Measurements from ENCODE around the gene SWI5. TPM values are rescaled to one million over a fixed set of nuclear protein-coding genes. Genes with fewer than 3 reads are reported as not detected.

Gene SWI5
- total and polyA plus RNA-seq, 9 of the 15 experiments (the other 6 are each of a cell fraction or from before 2014, with no cell fraction given), result 62.8 to 133 (median 95.9) TPM

DNA sequence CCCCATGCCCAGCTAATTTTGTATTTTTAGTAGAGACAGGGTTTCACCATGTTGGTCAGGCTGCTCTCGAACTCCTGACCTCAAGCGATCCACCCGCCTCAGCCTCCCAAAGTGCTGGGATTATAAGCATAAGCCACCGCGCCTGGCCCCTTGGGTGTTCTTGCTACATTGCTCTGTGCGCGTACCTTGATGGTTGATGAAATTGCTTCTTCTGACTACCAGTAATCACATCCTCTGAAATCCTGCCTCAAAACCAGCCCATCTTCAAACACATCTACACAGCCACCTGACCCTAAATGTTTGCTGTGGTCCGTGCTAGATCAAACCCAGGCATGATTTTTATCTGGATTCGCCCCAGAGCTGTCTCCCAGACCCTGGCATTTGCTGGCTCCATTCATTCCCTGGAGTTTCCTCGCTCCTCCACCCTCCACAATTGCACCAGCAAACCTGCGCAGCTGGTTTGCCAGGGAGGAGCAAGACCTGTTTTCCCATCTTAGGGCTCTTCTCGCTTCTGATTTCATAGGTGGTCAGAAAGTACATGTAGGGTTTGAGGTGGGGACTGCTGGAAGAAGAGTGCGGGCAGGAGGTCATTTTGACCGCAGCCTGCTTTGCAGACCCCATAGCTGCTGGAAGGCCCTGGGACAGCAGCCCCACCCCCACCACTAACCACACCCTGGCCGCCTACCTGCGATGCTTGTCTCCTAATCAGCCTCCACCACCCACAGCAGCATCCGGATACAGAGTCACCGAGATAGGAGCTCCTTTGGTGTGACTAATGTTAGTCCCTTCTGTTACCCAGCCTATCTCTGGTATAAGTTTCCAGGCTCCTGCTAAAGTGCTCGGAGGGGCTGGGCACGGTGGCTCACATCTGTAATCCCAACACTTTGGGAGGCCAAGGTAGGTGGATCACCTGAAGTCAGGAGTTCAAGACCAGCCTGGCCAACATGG is 22.7 kb downstream of the SWI5 start (continued):
- no peak for TF ChIP-seq SMARCA5 (IDR thresholded peaks at IDR 0.05)
- no peak for TF ChIP-seq SMARCB1 (IDR thresholded peaks at IDR 0.05; ENCODE audit: insufficient read length, low read depth)
- TF ChIP-seq CBFA2T2 (conservative IDR thresholded peaks at IDR 0.05), result no peak
- peak in 1 of 2 experiments; percentile 93; a peak in 2 of 4 replicates for TF ChIP-seq RCOR1 (IDR thresholded peaks at IDR 0.05; ENCODE audit: borderline replicate concordance in 1 of 2, low read depth in 2 of 2, low read length in 2 of 2)
- no peak for TF ChIP-seq ZNF184 (CRISPR knock-in tag; IDR thresholded peaks at IDR 0.05)
- TF ChIP-seq TAF15 (IDR thresholded peaks at IDR 0.05; ENCODE audit: low read depth, low read length), result no peak
- no peak for TF ChIP-seq GTF2F1 (IDR thresholded peaks at IDR 0.05; ENCODE audit: low read depth, low read length)
- no peak for TF ChIP-seq HOXB6 (CRISPR knock-in tag; IDR thresholded peaks at IDR 0.05; ENCODE audit: borderline replicate concordance)
- TF ChIP-seq JUND (IDR thresholded peaks at IDR 0.05; ENCODE audit: borderline replicate concordance, low read depth, low read length), result peak; percentile 88
- TF ChIP-seq JUND (tag; IDR thresholded peaks at IDR 0.05; ENCODE audit: borderline replicate concordance, low read depth, low read length), result peak; percentile 67; the same call in 1 of the 3 replicates
- TF ChIP-seq RBM39 (optimal IDR thresholded peaks at IDR 0.05; ENCODE audit: low read depth, low read length), result no peak
- TF ChIP-seq ARID2 (IDR thresholded peaks at IDR 0.05), result no peak
- no peak for TF ChIP-seq XRCC5 (IDR thresholded peaks at IDR 0.05; ENCODE audit: low read depth, low read length)
- no peak for TF ChIP-seq EGR1 (conservative IDR thresholded peaks at IDR 0.05)
- TF ChIP-seq PRMT5 (CRISPR knock-in tag; IDR thresholded peaks at IDR 0.05), result no peak
- TF ChIP-seq NFE2 (IDR thresholded peaks at IDR 0.05; ENCODE audit: low read depth), result no peak
- no peak for TF ChIP-seq NCOA4 (IDR thresholded peaks at IDR 0.05; ENCODE audit: partially characterized antibody)
- no peak for TF ChIP-seq ZNF589 (CRISPR knock-in tag; IDR thresholded peaks at IDR 0.05; ENCODE audit: low read depth)
- no peak for TF ChIP-seq MCM7 (IDR thresholded peaks at IDR 0.05)
- no peak for TF ChIP-seq TOE1 (IDR thresholded peaks at IDR 0.05; ENCODE audit: borderline replicate concordance)
- no peak for TF ChIP-seq TOE1 (CRISPR knock-in tag; IDR thresholded peaks at IDR 0.05; ENCODE audit: borderline replicate concordance, low read depth)
- TF ChIP-seq, protein P1, sequence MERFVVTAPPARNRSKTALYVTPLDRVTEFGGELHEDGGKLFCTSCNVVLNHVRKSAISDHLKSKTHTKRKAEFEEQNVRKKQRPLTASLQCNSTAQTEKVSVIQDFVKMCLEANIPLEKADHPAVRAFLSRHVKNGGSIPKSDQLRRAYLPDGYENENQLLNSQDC (CRISPR knock-in tag; IDR thresholded peaks at IDR 0.05), result no peak
- TF ChIP-seq, protein P2, sequence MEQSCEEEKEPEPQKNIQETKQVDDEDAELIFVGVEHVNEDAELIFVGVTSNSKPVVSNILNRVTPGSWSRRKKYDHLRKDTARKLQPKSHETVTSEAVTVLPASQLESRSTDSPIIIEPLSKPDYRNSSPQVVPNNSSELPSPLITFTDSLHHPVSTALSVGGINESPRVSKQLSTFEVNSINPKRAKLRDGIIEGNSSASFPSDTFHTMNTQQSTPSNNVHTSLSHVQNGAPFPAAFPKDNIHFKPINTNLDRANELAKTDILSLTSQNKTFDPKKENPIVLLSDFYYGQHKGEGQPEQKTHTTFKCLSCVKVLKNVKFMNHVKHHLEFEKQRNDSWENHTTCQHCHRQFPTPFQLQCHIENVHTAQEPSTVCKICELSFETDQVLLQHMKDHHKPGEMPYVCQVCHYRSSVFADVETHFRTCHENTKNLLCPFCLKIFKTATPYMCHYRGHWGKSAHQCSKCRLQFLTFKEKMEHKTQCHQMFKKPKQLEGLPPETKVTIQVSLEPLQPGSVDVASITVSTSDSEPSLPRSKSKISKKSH (CRISPR knock-in tag; IDR thresholded peaks at IDR 0.05), result no peak
- TF ChIP-seq, protein P3, sequence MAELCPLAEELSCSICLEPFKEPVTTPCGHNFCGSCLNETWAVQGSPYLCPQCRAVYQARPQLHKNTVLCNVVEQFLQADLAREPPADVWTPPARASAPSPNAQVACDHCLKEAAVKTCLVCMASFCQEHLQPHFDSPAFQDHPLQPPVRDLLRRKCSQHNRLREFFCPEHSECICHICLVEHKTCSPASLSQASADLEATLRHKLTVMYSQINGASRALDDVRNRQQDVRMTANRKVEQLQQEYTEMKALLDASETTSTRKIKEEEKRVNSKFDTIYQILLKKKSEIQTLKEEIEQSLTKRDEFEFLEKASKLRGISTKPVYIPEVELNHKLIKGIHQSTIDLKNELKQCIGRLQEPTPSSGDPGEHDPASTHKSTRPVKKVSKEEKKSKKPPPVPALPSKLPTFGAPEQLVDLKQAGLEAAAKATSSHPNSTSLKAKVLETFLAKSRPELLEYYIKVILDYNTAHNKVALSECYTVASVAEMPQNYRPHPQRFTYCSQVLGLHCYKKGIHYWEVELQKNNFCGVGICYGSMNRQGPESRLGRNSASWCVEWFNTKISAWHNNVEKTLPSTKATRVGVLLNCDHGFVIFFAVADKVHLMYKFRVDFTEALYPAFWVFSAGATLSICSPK (IDR thresholded peaks at IDR 0.05; ENCODE audit: borderline replicate concordance), result no peak
- TF ChIP-seq KLF16 (IDR thresholded peaks at IDR 0.05), result no peak
- peak; percentile 80 for TF ChIP-seq KLF1 (tag; IDR thresholded peaks at IDR 0.05)
- no peak for TF ChIP-seq CBFB (CRISPR knock-in tag; IDR thresholded peaks at IDR 0.05)
- no peak for TF ChIP-seq SREBF1 (IDR thresholded peaks at IDR 0.05; ENCODE audit: borderline replicate concordance, low read depth, low read length)
- no peak for TF ChIP-seq DNMT1 (IDR thresholded peaks at IDR 0.05)
